Erythroblast (primary cell): ENCODE data around the gene ADAM12.

Source experiments
- DNase-seq, 2 experiments: peaks; one replicate each; lab custom pipeline; 2025; lab: John Stamatoyannopoulos, UW
- GATA1 ChIP-seq: IDR thresholded peaks from 2 replicates; pipeline ENCODE4 v1.6.1; 2011; ENCODE audit warnings: low read depth, mild to moderate bottlenecking, control low read depth, low read length, moderate library complexity
- POLR2A ChIP-seq: IDR thresholded peaks from 2 replicates; pipeline ENCODE4 v1.6.1; 2011; ENCODE audit warnings: mild to moderate bottlenecking, low read length

ADAM12 gene

GRCh38 chr10:126229686-126230085, 158.6 kb downstream of the ADAM12 start:
- DNase-seq, result no peak
- TF ChIP-seq POLR2A (no peak), GATA1 (no peak)

- TF ChIP-seq GATA1 (no peak), POLR2A (no peak)
- DNase-seq, result no peak
Measured at GRCh38 chr10:126227762-126228134, 160.5 kb downstream of the ADAM12 start.

GRCh38 chr10:126226988-126227761, 161.1 kb downstream of the ADAM12 start:
- no peak for DNase-seq
- TF ChIP-seq POLR2A (no peak), GATA1 (no peak)

- no peak for DNase-seq
- no peak for TF ChIP-seq POLR2A
Measured at GRCh38 chr10:126226205-126226604, 162.1 kb downstream of the ADAM12 start.

GRCh38 chr10:126225672-126226008, 162.6 kb downstream of the ADAM12 start:
- DNase-seq, result no peak
- TF ChIP-seq GATA1, result no peak
- TF ChIP-seq POLR2A, result no peak

- TF ChIP-seq POLR2A (no peak), GATA1 (no peak)
- DNase-seq, result no peak
Measured at GRCh38 chr10:126224967-126225671, 163.2 kb downstream of the ADAM12 start.

- DNase-seq, result no peak
- no peak for TF ChIP-seq POLR2A
- TF ChIP-seq GATA1, result no peak
Measured at GRCh38 chr10:126223512-126224067, 164.7 kb downstream of the ADAM12 start.

GRCh38 chr10:126222736-126223511, 165.4 kb downstream of the ADAM12 start:
- TF ChIP-seq GATA1 (no peak), POLR2A (no peak)
- no peak for DNase-seq

- TF ChIP-seq POLR2A (no peak), GATA1 (no peak)
- DNase-seq, result no peak
Measured at GRCh38 chr10:126221874-126222273, 166.4 kb downstream of the ADAM12 start.

- DNase-seq, result no peak
- no peak for TF ChIP-seq GATA1
- TF ChIP-seq POLR2A, result no peak
Measured at GRCh38 chr10:126218778-126219649, 169.3 kb downstream of the ADAM12 start.

GRCh38 chr10:126218174-126218573, 170.1 kb downstream of the ADAM12 start:
- TF ChIP-seq POLR2A (no peak), GATA1 (no peak)
- DNase-seq, result no peak

GRCh38 chr10:126216632-126216961, 171.7 kb downstream of the ADAM12 start:
- no peak for DNase-seq
- TF ChIP-seq GATA1 (no peak), POLR2A (no peak)

GRCh38 chr10:126215746-126216631, 172.3 kb downstream of the ADAM12 start:
- no peak for TF ChIP-seq POLR2A
- TF ChIP-seq GATA1, result no peak
- no peak for DNase-seq
